Activated naive CD8-positive, alpha-beta T cell treated with anti-CD3 and anti-CD28 coated beads, Interleukin-2, amount 10 ng/mL, durations not matched to agents 7 days and 5 days (primary cell): ENCODE results near the gene GLG1. TPM values are rescaled to one million over a fixed set of nuclear protein-coding genes. Genes with fewer than 3 reads are reported as not detected.
"Not testable (repeated sequence)": the region's sequence is repeated elsewhere in the genome, so short reads cannot be mapped to it uniquely, and the experiment has no call there.

ENCODE experiments used
- ATAC-seq: fragments of 150-1000 bp; cut with Tn5 transposase; one replicate; pipeline ENCODE4 v1.10.0; 2021; ENCODE audit warnings: low read depth, moderate library complexity
- POLR2A ChIA-PET: fragments of 350-600 bp; sonication (Branson Sonifier 250); formaldehyde crosslinking; loops from one replicate; lab custom pipeline; 2021; ENCODE audit warnings: antibody characterized with exemption; lab: Charles Lee
- DNase-seq: peaks from one replicate; pipeline ENCODE4 v3.0.0; 2021
- H3K27ac Mint-ChIP-seq: one replicate; pipeline ENCODE4 v1.8.0; 2022; ENCODE audit warnings: mild to moderate bottlenecking, mixed read lengths
- H3K27me3 Mint-ChIP-seq: one replicate; pipeline ENCODE4 v1.8.0; 2022; ENCODE audit warnings: mild to moderate bottlenecking, moderate library complexity, mixed read lengths
- H3K36me3 Mint-ChIP-seq: one replicate; pipeline ENCODE4 v1.8.0; 2021; ENCODE audit warnings: mild to moderate bottlenecking, mixed read lengths
- H3K4me1 Mint-ChIP-seq: one replicate; pipeline ENCODE4 v1.8.0; 2021; ENCODE audit warnings: mixed read lengths
- H3K4me3 Mint-ChIP-seq: one replicate; pipeline ENCODE4 v1.8.0; 2022; ENCODE audit warnings: mild to moderate bottlenecking, moderate library complexity, mixed read lengths
- H3K9me3 Mint-ChIP-seq: one replicate; pipeline ENCODE4 v1.8.0; 2021; ENCODE audit warnings: mixed read lengths
- total RNA-seq, 2 experiments: library from RNA; stranded (reverse); gene quantifications; one replicate each; pipeline ENCODE4 v1.2.3, GENCODE V29; 2021

GLG1 gene
- total RNA-seq, 2 experiments from 2014 or later, result 118 to 120 TPM

GRCh38 chr16:74420612-74421481, 186.1 kb downstream of the GLG1 start, which contains the start of gene CLEC18B:
Gene CLEC18B (minus strand): TSS chr16:74421478. CDS start chr16:74421270, 208 bp downstream.
- H3K4me1 Mint-ChIP-seq, H3K9me3 Mint-ChIP-seq, H3K4me3 Mint-ChIP-seq, POLR2A ChIA-PET, DNase-seq, H3K27ac Mint-ChIP-seq, H3K27me3 Mint-ChIP-seq, ATAC-seq, H3K36me3 Mint-ChIP-seq: not testable (repeated sequence)

GRCh38 chr16:74419811-74420210, 187.1 kb downstream of the GLG1 start:
- H3K4me3 Mint-ChIP-seq, H3K4me1 Mint-ChIP-seq, H3K9me3 Mint-ChIP-seq, DNase-seq, H3K27ac Mint-ChIP-seq, H3K36me3 Mint-ChIP-seq, H3K27me3 Mint-ChIP-seq, ATAC-seq, POLR2A ChIA-PET: not testable (repeated sequence)

- H3K36me3 Mint-ChIP-seq, H3K27me3 Mint-ChIP-seq, ATAC-seq, H3K27ac Mint-ChIP-seq, DNase-seq, H3K9me3 Mint-ChIP-seq, POLR2A ChIA-PET, H3K4me1 Mint-ChIP-seq, H3K4me3 Mint-ChIP-seq: not testable (repeated sequence)
Measured at GRCh38 chr16:74417897-74418296, 189.0 kb downstream of the GLG1 start.

GRCh38 chr16:74413920-74414319, 193.0 kb downstream of the GLG1 start:
- ATAC-seq, H3K27me3 Mint-ChIP-seq, H3K36me3 Mint-ChIP-seq, H3K27ac Mint-ChIP-seq, H3K4me3 Mint-ChIP-seq, POLR2A ChIA-PET, DNase-seq, H3K4me1 Mint-ChIP-seq, H3K9me3 Mint-ChIP-seq: not testable (repeated sequence)

- H3K4me3 Mint-ChIP-seq, POLR2A ChIA-PET, DNase-seq, H3K27ac Mint-ChIP-seq, H3K27me3 Mint-ChIP-seq, H3K9me3 Mint-ChIP-seq, H3K4me1 Mint-ChIP-seq, ATAC-seq, H3K36me3 Mint-ChIP-seq: not testable (repeated sequence)
Measured at GRCh38 chr16:74413485-74413884, 193.4 kb downstream of the GLG1 start.

- H3K27ac Mint-ChIP-seq, H3K9me3 Mint-ChIP-seq, DNase-seq, ATAC-seq, H3K4me3 Mint-ChIP-seq, H3K36me3 Mint-ChIP-seq, H3K4me1 Mint-ChIP-seq, H3K27me3 Mint-ChIP-seq, POLR2A ChIA-PET: not testable (repeated sequence)
Measured at GRCh38 chr16:74412775-74413390, 194.0 kb downstream of the GLG1 start.

GRCh38 chr16:74412138-74412774, 194.7 kb downstream of the GLG1 start:
- DNase-seq, H3K27me3 Mint-ChIP-seq, H3K4me3 Mint-ChIP-seq: not testable (repeated sequence)

GRCh38 chr16:74410981-74411380, 195.9 kb downstream of the GLG1 start:
- H3K9me3 Mint-ChIP-seq, H3K27me3 Mint-ChIP-seq, H3K27ac Mint-ChIP-seq, POLR2A ChIA-PET, H3K36me3 Mint-ChIP-seq, ATAC-seq, H3K4me3 Mint-ChIP-seq, DNase-seq, H3K4me1 Mint-ChIP-seq: not testable (repeated sequence)

More at GRCh38 chr16:74412138-74412774, 194.7 kb downstream of the GLG1 start:
- H3K27ac Mint-ChIP-seq, H3K4me1 Mint-ChIP-seq, H3K36me3 Mint-ChIP-seq, ATAC-seq, POLR2A ChIA-PET, H3K9me3 Mint-ChIP-seq: not testable (repeated sequence)

GRCh38 chr16:74410057-74410957, 196.6 kb downstream of the GLG1 start:
- H3K36me3 Mint-ChIP-seq, DNase-seq, H3K9me3 Mint-ChIP-seq, H3K4me3 Mint-ChIP-seq, H3K27ac Mint-ChIP-seq, H3K4me1 Mint-ChIP-seq, H3K27me3 Mint-ChIP-seq, POLR2A ChIA-PET: not testable (repeated sequence)
- ATAC-seq, result peak; percentile 16

- H3K4me1 Mint-ChIP-seq, H3K36me3 Mint-ChIP-seq, DNase-seq, H3K9me3 Mint-ChIP-seq, ATAC-seq, POLR2A ChIA-PET, H3K27me3 Mint-ChIP-seq, H3K4me3 Mint-ChIP-seq, H3K27ac Mint-ChIP-seq: not testable (repeated sequence)
Measured at GRCh38 chr16:74409185-74409981, 197.5 kb downstream of the GLG1 start.

GRCh38 chr16:74407362-74407705, 199.6 kb downstream of the GLG1 start:
- POLR2A ChIA-PET, DNase-seq, H3K27me3 Mint-ChIP-seq, H3K27ac Mint-ChIP-seq, H3K4me1 Mint-ChIP-seq, H3K36me3 Mint-ChIP-seq, ATAC-seq, H3K9me3 Mint-ChIP-seq, H3K4me3 Mint-ChIP-seq: not testable (repeated sequence)

- H3K9me3 Mint-ChIP-seq, H3K27ac Mint-ChIP-seq, POLR2A ChIA-PET, H3K4me1 Mint-ChIP-seq, DNase-seq, H3K36me3 Mint-ChIP-seq, H3K4me3 Mint-ChIP-seq, H3K27me3 Mint-ChIP-seq: not testable (repeated sequence)
- peak; percentile 22 for ATAC-seq
Measured at GRCh38 chr16:74406600-74407361, 200.1 kb downstream of the GLG1 start.
